Liver (tissue), 9 donors: ENCODE data around the gene TTC23L. TPM values are rescaled to one million over a fixed set of nuclear protein-coding genes. Genes with fewer than 3 reads are reported as not detected.

Experiments used
- DNase-seq: peaks from one replicate; pipeline ENCODE4 v3.0.0-alpha.2; 2017; ENCODE audit warnings: low spot score
- H3K27ac ChIP-seq, 2 donors: one replicate each; pipeline ENCODE4 v1.7.0; 2013; ENCODE audit warnings: inconsistent platforms in 2 of 2, low read length in 2 of 2, control low read depth in 1 of 2, low read depth in 1 of 2, mild to moderate bottlenecking in 1 of 2
- H3K27me3 ChIP-seq, 4 donors: one replicate each; pipeline versions ENCODE4 v1.6.1 to v1.7.0; 2013; ENCODE audit warnings: low read length in 3 of 4, inconsistent platforms in 1 of 4, mild to moderate bottlenecking in 1 of 4, moderate library complexity in 1 of 4; ENCODE audit not compliant: control insufficient read depth in 4 of 4, insufficient read depth in 4 of 4
- H3K36me3 ChIP-seq, 4 donors: one replicate each; pipeline versions ENCODE4 v1.6.1 to v1.7.0; 2013; ENCODE audit warnings: low read length in 3 of 4, mild to moderate bottlenecking in 3 of 4, low read depth in 1 of 4, moderate library complexity in 1 of 4; ENCODE audit not compliant: control insufficient read depth in 4 of 4, insufficient read depth in 3 of 4
- H3K4me1 ChIP-seq, 4 donors: one replicate each; pipeline versions ENCODE4 v1.6.1 to v1.7.0; 2013; ENCODE audit warnings: low read length in 3 of 4, mild to moderate bottlenecking in 3 of 4, moderate library complexity in 1 of 4; ENCODE audit not compliant: control insufficient read depth in 4 of 4, insufficient read depth in 4 of 4
- H3K4me3 ChIP-seq, 3 donors: one replicate each; pipeline versions ENCODE4 v1.6.1 to v1.7.0; 2013; ENCODE audit warnings: low read length in 3 of 3, control low read depth in 1 of 3, low read depth in 1 of 3, mild to moderate bottlenecking in 1 of 3
- H3K9ac ChIP-seq, 2 donors: one replicate each; pipeline ENCODE4 v1.7.0; 2013; ENCODE audit warnings: low read length in 2 of 2, mild to moderate bottlenecking in 2 of 2, moderate library complexity in 2 of 2, control low read depth in 1 of 2, low read depth in 1 of 2
- H3K9me3 ChIP-seq, 4 donors: one replicate each; pipeline versions ENCODE4 v1.6.1 to v1.7.0; 2013; ENCODE audit warnings: low read length in 3 of 4; ENCODE audit not compliant: control insufficient read depth in 4 of 4
- ATF3 ChIP-seq: IDR thresholded peaks from 2 replicates; pipeline ENCODE4 v1.6.1; 2016; ENCODE audit warnings: antibody characterized with exemption
- EGR1 ChIP-seq, 2 donors: IDR thresholded peaks; 2 replicates each; pipeline ENCODE4 v1.6.1; 2016 to 2018; ENCODE audit warnings: antibody characterized with exemption in 2 of 2, low read depth in 2 of 2
- FOXA1 ChIP-seq: IDR thresholded peaks from 2 replicates; pipeline ENCODE4 v1.6.1; 2016; ENCODE audit warnings: antibody characterized with exemption
- FOXA2 ChIP-seq: IDR thresholded peaks from 2 replicates; pipeline ENCODE4 v1.6.1; 2016; ENCODE audit warnings: antibody characterized with exemption
- GABPA ChIP-seq, 2 donors: IDR thresholded peaks in 1 of 2; conservative IDR thresholded peaks in 1 of 2; 2 replicates each; pipeline ENCODE4 v1.6.1; 2016; ENCODE audit warnings: antibody characterized with exemption in 2 of 2, mild to moderate bottlenecking in 1 of 2, moderate library complexity in 1 of 2
- HNF4A ChIP-seq, 2 donors: conservative IDR thresholded peaks; 2 replicates each; pipeline ENCODE4 v1.6.1; 2016; ENCODE audit warnings: antibody characterized with exemption in 2 of 2, mild to moderate bottlenecking in 2 of 2
- HNF4G ChIP-seq: IDR thresholded peaks from 2 replicates; pipeline ENCODE4 v1.6.1; 2016; ENCODE audit warnings: antibody characterized with exemption
- JUND ChIP-seq, 2 donors: IDR thresholded peaks; 2 replicates each; pipeline ENCODE4 v1.6.1; 2016; ENCODE audit warnings: antibody characterized with exemption in 2 of 2
- MAX ChIP-seq: IDR thresholded peaks from 2 replicates; pipeline ENCODE4 v1.6.1; 2016; ENCODE audit warnings: antibody characterized with exemption
- NR2F2 ChIP-seq: IDR thresholded peaks from 2 replicates; pipeline ENCODE4 v1.6.1; 2016; ENCODE audit warnings: antibody characterized with exemption
- RAD21 ChIP-seq, 2 donors: IDR thresholded peaks; 2 replicates each; pipeline ENCODE4 v1.6.1; 2016; ENCODE audit warnings: antibody characterized with exemption in 2 of 2, mild to moderate bottlenecking in 2 of 2
- REST ChIP-seq: IDR thresholded peaks from 2 replicates; pipeline ENCODE4 v1.6.1; 2016; ENCODE audit warnings: antibody characterized with exemption, mild to moderate bottlenecking
- RXRA ChIP-seq, 2 donors: IDR thresholded peaks; 2 replicates each; pipeline ENCODE4 v1.6.1; 2017 to 2018; ENCODE audit warnings: antibody characterized with exemption in 2 of 2, mild to moderate bottlenecking in 1 of 2
- SP1 ChIP-seq: IDR thresholded peaks from 2 replicates; pipeline ENCODE4 v1.6.1; 2018; ENCODE audit warnings: antibody characterized with exemption, mild to moderate bottlenecking
- TAF1 ChIP-seq: conservative IDR thresholded peaks from 2 replicates; pipeline ENCODE4 v1.6.1; 2016; ENCODE audit warnings: antibody characterized with exemption, mild to moderate bottlenecking
- YY1 ChIP-seq: IDR thresholded peaks from 2 replicates; pipeline ENCODE4 v1.6.1; 2016; ENCODE audit warnings: antibody characterized with exemption, mild to moderate bottlenecking
- ZBTB33 ChIP-seq: IDR thresholded peaks from 2 replicates; pipeline ENCODE4 v1.6.1; 2016; ENCODE audit warnings: antibody characterized with exemption
- WGBS: extraction: QIAGEN DNeasy Blood & Tissue Kit; methylation state at CpG from one replicate; pipeline ENCODE4 v1.1.7; 2013; 5-methylcytosine and 5-hydroxymethylcytosine counted together
- polyA plus RNA-seq, 2 donors: library from polyadenylated mRNA; stranded (reverse) in 1 of 2; unstranded in 1 of 2; fragments of 200-250 nt in 1 of 2; fragments of >200 nt in 1 of 2; fragmentation: Nextera tagmentation in 1 of 2; extraction: Ambion mirVana in 1 of 2; gene quantifications; one replicate each; pipeline versions ENCODE4 v1.2.1 to v1.2.3, GENCODE V29; 2013 to 2015
- total RNA-seq, 2 donors: library from RNA; depleted of rRNA; stranded (reverse); fragments of >200 nt; gene quantifications; one replicate each; pipeline ENCODE4 v1.2.3, GENCODE V29; 2014
- TF ChIP-seq, protein P1 (sequence below): fragments of 150-350 bp; IDR thresholded peaks from 2 replicates; pipeline ENCODE4 v1.5.1; 2017; ENCODE audit warnings: improper control_type of control experiment, low read depth, low read length; ENCODE audit not compliant: missing input control
- donor health status: healthy.
- donor health status: healthy.
- donor health status: healthy.
- donor health status: healthy.
- donor health status: healthy.

The TTC23L gene
- total and polyA plus RNA-seq, 4 donors: 0.03 to 0.19 (median 0.08) TPM; not detected in 1

DNA sequence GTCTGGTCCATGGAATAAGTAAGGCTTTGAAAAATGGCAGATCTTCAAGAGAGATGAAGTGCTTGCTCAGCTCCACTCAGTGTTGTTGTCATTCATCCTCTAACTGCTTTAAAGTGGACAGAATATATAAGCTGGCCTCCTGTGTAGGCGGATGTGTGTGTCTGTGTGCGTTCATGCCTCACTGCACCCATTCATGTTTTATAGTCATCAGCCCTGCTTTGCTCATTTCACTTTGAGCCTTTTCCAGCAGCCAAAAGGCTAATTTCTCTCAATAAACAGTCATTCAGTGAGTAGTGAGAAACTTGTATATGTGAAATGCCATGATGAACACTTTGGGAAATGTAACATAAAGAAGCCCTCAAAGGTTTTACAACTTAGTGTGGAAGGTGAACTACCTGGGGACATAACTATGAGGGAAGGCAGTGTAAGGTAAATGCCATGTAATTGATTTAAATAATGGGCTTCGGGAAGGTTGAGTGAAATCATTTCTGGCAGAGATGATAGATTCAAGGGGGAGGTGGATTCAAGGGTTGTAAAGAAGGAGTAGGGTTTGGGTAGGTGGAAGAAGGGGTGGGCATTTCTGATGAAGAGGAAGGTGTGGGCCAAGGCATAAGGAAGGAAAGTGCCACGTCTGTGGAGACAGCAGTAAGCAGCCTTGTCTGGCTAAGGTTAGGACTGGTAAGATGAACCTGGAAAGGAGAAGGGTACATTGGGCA, 15.7 kb downstream of the TTC23L start:
- H3K4me3 ChIP-seq: no peak overlapping the region
- no peak overlapping the region for H3K27ac ChIP-seq
- no peak for DNase-seq
- H3K9ac ChIP-seq: no peak overlapping the region
- no peaks in the 10 kb centered on the region for H3K4me1 ChIP-seq
- WGBS: 87% methylated on average over 4 of the region's 4 CpGs
- no peaks in the 10 kb centered on the region for H3K36me3 ChIP-seq
- no peaks in the 10 kb centered on the region for H3K9me3 ChIP-seq
- TF ChIP-seq YY1 (no peak), RAD21 (IDR thresholded peaks at IDR 0.05) (no peak), SP1 (no peak), FOXA1 (no peak), NR2F2 (no peak), EGR1 (IDR thresholded peaks at IDR 0.05; ENCODE audit: low read depth in 2 of 2) (no peak), TAF1 (no peak), MAX (no peak), RXRA (IDR thresholded peaks at IDR 0.05) (no peak), ATF3 (no peak), HNF4G (no peak), REST (no peak), GABPA (IDR thresholded peaks at IDR 0.05 in 1 of 2, conservative IDR thresholded peaks at IDR 0.05 in 1 of 2) (no peak), JUND (IDR thresholded peaks at IDR 0.05) (no peak), FOXA2 (no peak), ZBTB33 (no peak), HNF4A (conservative IDR thresholded peaks at IDR 0.05) (no peak)
- TF ChIP-seq, protein P1, sequence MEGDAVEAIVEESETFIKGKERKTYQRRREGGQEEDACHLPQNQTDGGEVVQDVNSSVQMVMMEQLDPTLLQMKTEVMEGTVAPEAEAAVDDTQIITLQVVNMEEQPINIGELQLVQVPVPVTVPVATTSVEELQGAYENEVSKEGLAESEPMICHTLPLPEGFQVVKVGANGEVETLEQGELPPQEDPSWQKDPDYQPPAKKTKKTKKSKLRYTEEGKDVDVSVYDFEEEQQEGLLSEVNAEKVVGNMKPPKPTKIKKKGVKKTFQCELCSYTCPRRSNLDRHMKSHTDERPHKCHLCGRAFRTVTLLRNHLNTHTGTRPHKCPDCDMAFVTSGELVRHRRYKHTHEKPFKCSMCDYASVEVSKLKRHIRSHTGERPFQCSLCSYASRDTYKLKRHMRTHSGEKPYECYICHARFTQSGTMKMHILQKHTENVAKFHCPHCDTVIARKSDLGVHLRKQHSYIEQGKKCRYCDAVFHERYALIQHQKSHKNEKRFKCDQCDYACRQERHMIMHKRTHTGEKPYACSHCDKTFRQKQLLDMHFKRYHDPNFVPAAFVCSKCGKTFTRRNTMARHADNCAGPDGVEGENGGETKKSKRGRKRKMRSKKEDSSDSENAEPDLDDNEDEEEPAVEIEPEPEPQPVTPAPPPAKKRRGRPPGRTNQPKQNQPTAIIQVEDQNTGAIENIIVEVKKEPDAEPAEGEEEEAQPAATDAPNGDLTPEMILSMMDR: no peak
- no peaks in the 10 kb centered on the region for H3K27me3 ChIP-seq
